Right lobe of liver (tissue), 6 donors: Measurements from ENCODE around the gene SPC24. TPM values are rescaled to one million over a fixed set of nuclear protein-coding genes. Genes with fewer than 3 reads are reported as not detected.
"Not testable (repeated sequence)": the region's sequence is repeated elsewhere in the genome, so short reads cannot be mapped to it uniquely, and the experiment has no call there.

Source experiments
- ATAC-seq, 4 donors: fragments of 200-7000 bp; cut with Tn5 transposase; one replicate each; pipeline ENCODE4 v1.9.1; 2020; ENCODE audit warnings: mild to moderate bottlenecking in 4 of 4, moderate library complexity in 4 of 4
- DNase-seq, 3 donors: peaks; one replicate each; pipeline ENCODE4 v3.0.0-alpha.2; 2020
- H3K27ac ChIP-seq, 3 donors: fragments of 200-600 bp; one replicate each; pipeline ENCODE4 v1.8.0; 2022
- H3K27me3 ChIP-seq, 2 donors: fragments of 200-600 bp; one replicate each; pipeline ENCODE4 v1.8.0; 2022
- H3K36me3 ChIP-seq, 4 donors: fragments of 200-600 bp; sonication (generic) in 1 of 4; one replicate each; pipeline versions ENCODE4 v1.5.1 to v1.8.0; 2017 to 2022; ENCODE audit warnings: control low read depth in 1 of 4
- H3K4me1 ChIP-seq, 4 donors: fragments of 200-600 bp; sonication (generic) in 1 of 4; one replicate each; pipeline versions ENCODE4 v1.5.1 to v1.8.0; 2017 to 2022; ENCODE audit warnings: control low read depth in 1 of 4
- H3K4me3 ChIP-seq, 3 donors: fragments of 200-600 bp; one replicate each; pipeline ENCODE4 v1.8.0; 2022
- H3K9me3 ChIP-seq, 4 donors: fragments of 200-600 bp; sonication (generic) in 1 of 4; one replicate each; pipeline versions ENCODE4 v1.5.1 to v1.8.0; 2017 to 2022; ENCODE audit warnings: control low read depth in 1 of 4
- POLR2A ChIP-seq: fragments of 450-650 bp; IDR thresholded peaks from one replicate; pipeline ENCODE4 v1.6.1; 2017; ENCODE audit warnings: antibody characterized with exemption, mild to moderate bottlenecking
- WGBS: methylation state at CpG from one replicate; pipeline ENCODE4 v1.1.6; 2018; ENCODE audit warnings: low coverage, low lambda C conversion rate; ENCODE audit not compliant: insufficient coverage; ENCODE audit errors: missing lambda C conversion rate; 5-methylcytosine and 5-hydroxymethylcytosine counted together
- intact Hi-C, 2 donors: fragments of 100-400 bp; cut with DNase I; formaldehyde crosslinking; loops; one replicate each; pipeline versions ENCODE4 v1.11.2 to v1.14.1; 2022
- total RNA-seq, 6 experiments: library from RNA; depleted of rRNA in 2 of 6; stranded (reverse); fragments of >200 nt in 2 of 6; fragmentation: NEBNext Ultra II Directional in 3 of 6; extraction: Animal tissue kit (Norgen Biotek cat#: 25700) in 3 of 6; gene quantifications; one replicate each; pipeline versions ENCODE4 v1.1.0 to v1.2.4, GENCODE V29; 2016 to 2023
- TF ChIP-seq, protein P1 (sequence below), 4 donors: fragments of 200-600 bp in 3 of 4; fragments of 450-650 bp in 1 of 4; IDR thresholded peaks; one replicate each; pipeline versions ENCODE4 v1.5.1 to v1.8.0; 2016 to 2022; ENCODE audit warnings: antibody characterized with exemption in 4 of 4, mild to moderate bottlenecking in 2 of 4
- donor health status: DM: no; HTN: yes; CAD: no.
- donor health status: DM: no; HTN: no; CAD: no.
- donor health status: DM: no; HTN: no; CAD: no.
- donor health status: DM: no; HTN: yes; CAD: no.
- donor health status: DM: no; HTN: yes; CAD: no.

The SPC24 gene
- total RNA-seq, 6 experiments from 2014 or later, result 0.90 to 3.8 (median 2.2) TPM

GRCh38 chr19:11166281-11167142 is 10.9 kb upstream of the SPC24 start:
- 79% methylated on average over 19 of the region's 26 CpGs for WGBS
- Histone ChIP-seq H3K9me3 (no peaks in the 10 kb centered on the region), H3K4me1 (peaks cover 0 to 16% (median 7%) of the 10 kb centered on the region in 4 donors), H3K27ac (peak overlapping the region in 2 of 3 donors; percentile 1 to 76), H3K27me3 (no peaks in the 10 kb centered on the region), H3K4me3 (no peak overlapping the region), H3K36me3 (peaks cover 0 to 30% (median 11%) of the 10 kb centered on the region in 4 donors)
- ATAC-seq, result no peak
- TF ChIP-seq, protein P1, sequence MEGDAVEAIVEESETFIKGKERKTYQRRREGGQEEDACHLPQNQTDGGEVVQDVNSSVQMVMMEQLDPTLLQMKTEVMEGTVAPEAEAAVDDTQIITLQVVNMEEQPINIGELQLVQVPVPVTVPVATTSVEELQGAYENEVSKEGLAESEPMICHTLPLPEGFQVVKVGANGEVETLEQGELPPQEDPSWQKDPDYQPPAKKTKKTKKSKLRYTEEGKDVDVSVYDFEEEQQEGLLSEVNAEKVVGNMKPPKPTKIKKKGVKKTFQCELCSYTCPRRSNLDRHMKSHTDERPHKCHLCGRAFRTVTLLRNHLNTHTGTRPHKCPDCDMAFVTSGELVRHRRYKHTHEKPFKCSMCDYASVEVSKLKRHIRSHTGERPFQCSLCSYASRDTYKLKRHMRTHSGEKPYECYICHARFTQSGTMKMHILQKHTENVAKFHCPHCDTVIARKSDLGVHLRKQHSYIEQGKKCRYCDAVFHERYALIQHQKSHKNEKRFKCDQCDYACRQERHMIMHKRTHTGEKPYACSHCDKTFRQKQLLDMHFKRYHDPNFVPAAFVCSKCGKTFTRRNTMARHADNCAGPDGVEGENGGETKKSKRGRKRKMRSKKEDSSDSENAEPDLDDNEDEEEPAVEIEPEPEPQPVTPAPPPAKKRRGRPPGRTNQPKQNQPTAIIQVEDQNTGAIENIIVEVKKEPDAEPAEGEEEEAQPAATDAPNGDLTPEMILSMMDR (IDR thresholded peaks at IDR 0.05), result no peak
- TF ChIP-seq POLR2A, result no peak
- intact Hi-C loops, result no loop called here
- no peak for DNase-seq

DNA sequence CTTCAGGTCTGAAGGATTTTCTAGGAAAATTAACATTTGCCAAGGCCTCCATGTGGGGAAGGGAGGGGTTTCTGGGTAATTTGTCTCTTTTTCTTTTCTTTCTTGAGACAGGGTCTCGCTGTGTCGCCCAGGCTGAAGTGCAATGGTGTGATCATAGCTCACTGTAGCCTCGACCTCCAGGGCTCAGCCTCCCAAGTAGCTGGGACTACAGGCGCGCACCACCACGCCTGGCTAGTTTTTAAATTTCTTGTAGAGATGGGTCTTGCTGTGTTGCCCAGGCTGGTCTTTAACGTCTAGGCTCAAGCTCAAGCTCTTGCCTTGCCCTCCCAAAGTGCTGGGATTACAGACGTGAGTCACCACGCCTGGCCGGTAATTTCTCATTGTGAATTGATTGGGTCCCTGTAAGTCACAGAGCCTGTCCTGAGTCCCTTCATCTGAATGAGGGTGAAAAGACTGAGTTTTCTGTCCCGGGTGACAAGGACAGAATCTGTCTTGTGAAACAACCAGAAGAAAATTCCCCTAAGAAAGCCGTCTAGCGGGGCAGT is 10.0 kb upstream of the SPC24 start:
- ATAC-seq, result peak in 1 of 4 donors; percentile 10
- Histone ChIP-seq H3K9me3 (no peaks in the 10 kb centered on the region), H3K4me1 (peaks cover 0 to 11% (median 4%) of the 10 kb centered on the region in 4 donors), H3K27ac (peak overlapping the region; percentile 26 to 76 (median 48)), H3K4me3 (peak overlapping the region in 1 of 3 donors; percentile 36), H3K27me3 (no peaks in the 10 kb centered on the region), H3K36me3 (peaks cover 0 to 28% (median 11%) of the 10 kb centered on the region in 4 donors)
- DNase-seq, result no peak
- intact Hi-C loops, result no loop called here
- WGBS, result 76% methylated on average over 12 of the region's 13 CpGs
- TF ChIP-seq POLR2A, result no peak

- H3K4me3 ChIP-seq, result peak overlapping the region in 1 of 3 donors; percentile 36
- ATAC-seq (peak; percentile 38 to 74 (median 53)), DNase-seq (peak in 2 of 3 donors; percentile 66 to 71)
- peaks cover 0 to 11% (median 5%) of the 10 kb centered on the region in 4 donors for H3K4me1 ChIP-seq
- H3K27me3 ChIP-seq, result no peaks in the 10 kb centered on the region
- intact Hi-C loops, result no loop called here
- H3K27ac ChIP-seq, result peak overlapping the region; percentile 26 to 76 (median 48)
- WGBS, result 62% methylated on average over 16 of the region's 17 CpGs
- H3K36me3 ChIP-seq, result peaks cover 0 to 22% (median 10%) of the 10 kb centered on the region in 4 donors
- H3K9me3 ChIP-seq, result no peaks in the 10 kb centered on the region
- TF ChIP-seq, protein P1 (IDR thresholded peaks at IDR 0.05), result no peak
- no peak for TF ChIP-seq POLR2A
Measured at GRCh38 chr19:11164879-11165406, 9.4 kb upstream of the SPC24 start.

DNA sequence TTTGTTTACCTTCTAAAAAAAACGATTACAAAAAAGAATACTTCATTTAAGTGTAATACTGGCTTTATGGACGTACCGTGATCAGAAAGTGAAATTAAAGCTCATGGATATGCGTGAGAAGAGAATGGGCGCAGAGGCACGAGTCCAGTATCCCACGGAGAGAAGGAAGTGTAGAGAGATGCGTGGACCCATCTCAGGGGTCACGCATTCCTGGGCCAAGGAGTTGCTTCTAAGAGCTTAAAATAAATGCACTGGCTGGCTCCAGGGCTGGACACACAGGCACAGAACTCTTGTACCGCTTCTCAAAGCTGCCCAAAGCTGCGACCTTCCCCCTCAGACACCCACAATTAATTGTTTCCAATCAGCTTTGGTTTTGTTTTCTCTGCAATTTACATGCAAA is 8.7 kb upstream of the SPC24 start:
- DNase-seq (no peak), ATAC-seq (no peak)
- Histone ChIP-seq H3K4me3 (peak overlapping the region in 1 of 3 donors; percentile 36), H3K4me1 (peaks cover 0 to 18% (median 7%) of the 10 kb centered on the region in 4 donors), H3K36me3 (peaks cover 0 to 17% (median 4%) of the 10 kb centered on the region in 4 donors), H3K9me3 (no peaks in the 10 kb centered on the region), H3K27me3 (no peaks in the 10 kb centered on the region), H3K27ac (peak overlapping the region in 1 of 3 donors; percentile 76)
- TF ChIP-seq, protein P1 (IDR thresholded peaks at IDR 0.05), result no peak
- no peak for TF ChIP-seq POLR2A
- 77% methylated on average over 9 of the region's 11 CpGs for WGBS
- intact Hi-C loops, result no loop called here

GRCh38 chr19:11160440-11160768 is 4.8 kb upstream of the SPC24 start:
- Histone ChIP-seq H3K4me1 (peaks cover 0 to 46% (median 19%) of the 10 kb centered on the region in 4 donors), H3K27ac (peak overlapping the region; percentile 63 to 94 (median 91))
- WGBS, result 100% methylated on average over 2 of the region's 2 CpGs

More at GRCh38 chr19:11160440-11160768, 4.8 kb upstream of the SPC24 start:
- intact Hi-C loops, H3K4me3 ChIP-seq, H3K27me3 ChIP-seq, H3K9me3 ChIP-seq, H3K36me3 ChIP-seq, ATAC-seq, DNase-seq: not testable (repeated sequence)
